B cell (primary cell): ENCODE data around the gene RTN4RL1.

Experiments used
- CTCF ChIP-seq: fragments of 200-600 bp; IDR thresholded peaks from one replicate; pipeline ENCODE4 v1.8.0; 2022; ENCODE audit warnings: antibody characterized with exemption, mild to moderate bottlenecking
- EZH2 ChIP-seq: IDR thresholded peaks from 2 replicates; pipeline ENCODE4 v1.6.1; 2012; ENCODE audit warnings: borderline replicate concordance, low read depth, mild to moderate bottlenecking, moderate library complexity, low read length; ENCODE audit not compliant: insufficient read depth, poor library complexity, severe bottlenecking

DNA sequence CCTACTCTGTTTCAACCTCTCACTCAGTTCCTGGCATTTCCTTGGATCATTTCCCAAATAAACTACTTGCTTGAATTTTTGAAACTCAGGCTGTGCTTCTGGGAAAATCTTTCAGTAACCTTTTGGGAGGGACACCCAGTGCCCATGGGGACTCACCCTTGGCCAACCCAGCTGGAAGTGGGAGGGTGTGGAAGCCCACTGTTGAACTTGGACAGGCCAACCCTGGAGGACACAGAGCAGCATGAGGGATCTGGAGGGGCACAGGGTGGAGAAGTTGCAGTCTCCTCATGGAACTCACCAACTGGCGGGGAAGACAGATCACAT, 11.2 kb downstream of the RTN4RL1 start:
- TF ChIP-seq CTCF (no peak), EZH2 (no peak)
